Sigmoid colon (tissue), 7 donors: ENCODE results near the gene ZNF888. TPM values are rescaled to one million over a fixed set of nuclear protein-coding genes. Genes with fewer than 3 reads are reported as not detected.
A peak's percentile ranks its signal among the peaks of the same experiment; 100 is the strongest.
"Not testable (repeated sequence)": the region's sequence is repeated elsewhere in the genome, so short reads cannot be mapped to it uniquely, and the experiment has no call there.

ENCODE experiments used
- DNase-seq: peaks from one replicate; pipeline ENCODE4 v3.0.0-alpha.2; 2019
- H3K27ac ChIP-seq, 4 donors: fragments of 200-600 bp; sonication (generic); one replicate each; pipeline ENCODE4 v1.5.1; 2016 to 2019; ENCODE audit warnings: mild to moderate bottlenecking in 1 of 4
- H3K27me3 ChIP-seq, 3 donors: fragments of 200-600 bp; sonication (generic); one replicate each; pipeline ENCODE4 v1.5.1; 2019; ENCODE audit warnings: mild to moderate bottlenecking in 1 of 3
- H3K36me3 ChIP-seq, 4 donors: fragments of 200-600 bp; sonication (generic); one replicate each; pipeline ENCODE4 v1.5.1; 2016 to 2019
- H3K4me1 ChIP-seq, 4 donors: fragments of 200-600 bp; sonication (generic); one replicate each; pipeline ENCODE4 v1.5.1; 2017 to 2019
- H3K4me3 ChIP-seq, 4 donors: fragments of 200-600 bp; sonication (generic); one replicate each; pipeline ENCODE4 v1.5.1; 2017 to 2019; ENCODE audit warnings: mild to moderate bottlenecking in 2 of 4, moderate library complexity in 1 of 4
- H3K9me3 ChIP-seq, 4 donors: fragments of 200-600 bp in 3 of 4; sonication (generic) in 3 of 4; one replicate each; pipeline versions ENCODE4 v1.5.1 to v1.6.1; 2013 to 2019
- POLR2A ChIP-seq, 2 donors: fragments of 450-650 bp; IDR thresholded peaks; one replicate each; pipeline ENCODE4 v1.6.1; 2016; ENCODE audit warnings: antibody characterized with exemption in 2 of 2, mild to moderate bottlenecking in 2 of 2, moderate library complexity in 2 of 2
- POLR2AphosphoS5 ChIP-seq, 4 donors: sonication (generic); formaldehyde crosslinking; IDR thresholded peaks; one replicate each; pipeline ENCODE4 v1.6.1; 2017; ENCODE audit warnings: antibody characterized with exemption in 4 of 4
- WGBS, 2 donors: extraction: QIAGEN DNeasy Blood & Tissue Kit; methylation state at CpG; one replicate each; pipeline ENCODE4 v1.1.7; 2013; 5-methylcytosine and 5-hydroxymethylcytosine counted together
- intact Hi-C: fragments of 100-400 bp; cut with DNase I; formaldehyde crosslinking; loops from one replicate; pipeline ENCODE4 v1.15.1; 2023
- polyA plus RNA-seq, 3 donors: library from polyadenylated mRNA; stranded (reverse); fragments of 200-250 nt; gene quantifications; one replicate each; pipeline ENCODE4 v1.2.3, GENCODE V29; 2013
- small RNA-seq, 3 donors: library from RNA; depleted of rRNA; stranded (forward); fragments of <200 nt; gene quantifications; one replicate each; pipeline ENCODE3, GENCODE V24; 2016
- total RNA-seq, 4 donors: library from RNA; depleted of rRNA; stranded (reverse); fragments of >200 nt; gene quantifications; one replicate each; pipeline ENCODE4 v1.1.0, GENCODE V29; 2016
- donor health status: healthy with polysubstance abuse.
- donor health status: Bipolar disorder and iron deficiency.
- donor health status: healthy.

Gene ZNF888
- total and polyA plus RNA-seq, 7 donors, result 1.8 to 5.0 (median 3.9) TPM

- TF ChIP-seq POLR2AphosphoS5 (IDR thresholded peaks at IDR 0.05) (peak; percentile 57 to 92 (median 80)), POLR2A (IDR thresholded peaks at IDR 0.05) (peak in 1 of 2 donors; percentile 68)
- intact Hi-C loops, result loop anchor here (2.0 to 5.0 kb wide), 3 partner anchors 37 to 135 kb away; partner anchors contain the start of genes ZNF28 and ZNF600
- peak within 1 kb of the TSS; percentile 51 to 70 (median 64) for H3K4me3 ChIP-seq
- not testable (repeated sequence) for H3K9me3 ChIP-seq, H3K27me3 ChIP-seq
- WGBS, 2 donors, result 5 to 7% methylated on average over 43 of the region's 43 CpGs
- H3K36me3 ChIP-seq, result peaks cover 0 to 14% (median 9%) of the 10 kb centered on the region in 4 donors
- H3K27ac ChIP-seq, result peak within 1 kb of the TSS; percentile 69 to 80 (median 73)
- DNase-seq, result peak; percentile 83
- H3K4me1 ChIP-seq, result peaks cover 0 to 14% (median 3%) of the 10 kb centered on the region in 4 donors
These were observed 65.6 kb downstream of the ZNF888 start, which contains the start of gene ZNF468 for GRCh38 chr19:52857378-52858191. ZNF468 (minus strand) TSS chr19:52857619; CDS start chr19:52854272, 3,347 bp downstream.

GRCh38 chr19:52856540-52857377 is 66.5 kb downstream of the ZNF888 start:
- not testable (repeated sequence) for H3K9me3 ChIP-seq, DNase-seq, H3K27me3 ChIP-seq
- Histone ChIP-seq H3K4me3 (peak overlapping the region; percentile 51 to 70 (median 64)), H3K27ac (peak overlapping the region; percentile 69 to 80 (median 73)), H3K4me1 (peaks cover 0 to 14% (median 3%) of the 10 kb centered on the region in 4 donors), H3K36me3 (peaks cover 0 to 21% (median 9%) of the 10 kb centered on the region in 4 donors)
- intact Hi-C loops, result loop anchor here (2.0 to 5.0 kb wide), 3 partner anchors 36 to 136 kb away; partner anchors contain the start of genes ZNF28 and ZNF600
- 5 to 7% methylated on average over 24 of the region's 31 CpGs for WGBS, 2 donors

Small RNA genes lying within 50 kb of the gene (small RNA-seq; reads per million reads assigned to genes)
- 0 to 0.51 (median 0) reads per million in 3 donors for gene ZNF320

Other genes with a start within 250 kb of the ZNF888 start
- gene ZNF611, start 188.4 kb downstream of the ZNF888 start, total RNA-seq, result 10 to 100 TPM in 2 of 4 donors, 1 to 10 TPM in 2; 5.4 to 10.8 (median 8.8) TPM
- gene ZNF611, start 188.4 kb downstream of the ZNF888 start, polyA plus RNA-seq, result 1 to 10 TPM; 2.3 to 7.0 (median 3.0) TPM
- gene ZNF600, start 136.6 kb downstream of the ZNF888 start, total RNA-seq, result 1 to 10 TPM; 6.8 to 9.4 (median 8.2) TPM
- 1 to 10 TPM; 1.8 to 6.5 (median 3.9) TPM for gene ZNF600, start 136.6 kb downstream of the ZNF888 start, polyA plus RNA-seq
- 1 to 10 TPM; 6.4 to 9.1 (median 7.5) TPM for gene ZNF28, start 101.8 kb downstream of the ZNF888 start, total RNA-seq
- 1 to 10 TPM; 4.8 to 6.7 (median 6.4) TPM for gene ZNF28, start 101.8 kb downstream of the ZNF888 start, polyA plus RNA-seq
- gene ZNF468, start 65.8 kb downstream of the ZNF888 start, total RNA-seq, result 10 to 100 TPM in 3 of 4 donors, 1 to 10 TPM in 1; 9.8 to 17.1 (median 11.6) TPM
- gene ZNF468, start 65.8 kb downstream of the ZNF888 start, polyA plus RNA-seq, result 10 to 100 TPM in 2 of 3 donors, 1 to 10 TPM in 1; 6.9 to 15.0 (median 10.2) TPM
- 10 to 100 TPM in 3 of 4 donors, 1 to 10 TPM in 1; 9.0 to 21.8 (median 15.0) TPM for gene ZNF320, start 25.8 kb downstream of the ZNF888 start, total RNA-seq
- 1 to 10 TPM; 1.4 to 8.5 (median 6.6) TPM for gene ZNF320, start 25.8 kb downstream of the ZNF888 start, polyA plus RNA-seq
- gene ZNF816, start 39.5 kb upstream of the ZNF888 start, total RNA-seq, result 1 to 10 TPM; 3.6 to 8.4 (median 6.1) TPM
- gene ZNF816, start 39.5 kb upstream of the ZNF888 start, polyA plus RNA-seq, result 1 to 10 TPM; 4.6 to 7.2 (median 5.4) TPM
- under 1 TPM in 1 of 4 donors, not detected in 3; 0.27 TPM for gene ERVV-1, start 90.5 kb upstream of the ZNF888 start, total RNA-seq
- not detected for gene ERVV-1, start 90.5 kb upstream of the ZNF888 start, polyA plus RNA-seq
- not detected for gene ERVV-2, start 121.3 kb upstream of the ZNF888 start, total RNA-seq
- not detected for gene ERVV-2, start 121.3 kb upstream of the ZNF888 start, polyA plus RNA-seq
- 10 to 100 TPM; 20.9 to 70.3 (median 31.8) TPM for gene ZNF160, start 180.0 kb upstream of the ZNF888 start, total RNA-seq
- gene ZNF160, start 180.0 kb upstream of the ZNF888 start, polyA plus RNA-seq, result 10 to 100 TPM in 1 of 3 donors, 1 to 10 TPM in 2; 3.7 to 18.7 (median 4.2) TPM
- gene ZNF415, start 209.5 kb upstream of the ZNF888 start, total RNA-seq, result 10 to 100 TPM; 10.7 to 16.9 (median 13.0) TPM
- 1 to 10 TPM; 2.5 to 5.4 (median 3.6) TPM for gene ZNF415, start 209.5 kb upstream of the ZNF888 start, polyA plus RNA-seq
- gene ZNF347, start 235.6 kb upstream of the ZNF888 start, total RNA-seq, result 10 to 100 TPM in 2 of 4 donors, 1 to 10 TPM in 2; 5.7 to 12.2 (median 8.7) TPM
- 1 to 10 TPM; 1.6 to 4.8 (median 3.8) TPM for gene ZNF347, start 235.6 kb upstream of the ZNF888 start, polyA plus RNA-seq